K562 (cell line): ENCODE data around the gene MVP. TPM values are rescaled to one million over a fixed set of nuclear protein-coding genes. Genes with fewer than 3 reads are reported as not detected.

Experiments
- DIDO1 ChIP-seq: fragments of 450-650 bp; IDR thresholded peaks from 2 replicates; pipeline ENCODE4 v1.6.1; 2016; ENCODE audit warnings: low read depth, missing biosample characterization, missing genetic modification characterization
- E4F1 ChIP-seq: fragments of 250-450 bp; sonication (Bioruptor Pico); IDR thresholded peaks from 2 replicates; pipeline ENCODE4 v1.5.0; 2021; ENCODE audit warnings: mild to moderate bottlenecking, borderline replicate concordance
- FOS ChIP-seq: IDR thresholded peaks from 3 replicates; pipeline ENCODE4 v1.6.1; 2011; ENCODE audit not compliant: insufficient read length; ENCODE audit errors: extremely low read depth
- KDM2B ChIP-seq: fragments of 250-450 bp; sonication (Bioruptor Pico); IDR thresholded peaks from 2 replicates; pipeline ENCODE4 v1.8.0; 2021; ENCODE audit warnings: mild to moderate bottlenecking, moderate library complexity
- POLR2H ChIP-seq: IDR thresholded peaks from 2 replicates; pipeline ENCODE4 v1.6.1; 2016; ENCODE audit warnings: missing genetic modification characterization, low read depth, mild to moderate bottlenecking, control low read depth, missing compliant biosample characterization, moderate library complexity
- SMAD3 ChIP-seq: fragments of 450-650 bp; formaldehyde crosslinking; conservative IDR thresholded peaks from 2 replicates; pipeline ENCODE4 v1.4.0; 2020; ENCODE audit warnings: mild to moderate bottlenecking
- SMARCE1 ChIP-seq: fragments of 450-650 bp; IDR thresholded peaks from 2 replicates; pipeline ENCODE4 v1.7.1; 2016; ENCODE audit warnings: mild to moderate bottlenecking
- ZNF41 ChIP-seq: fragments of 250-450 bp; sonication (Bioruptor Pico); conservative IDR thresholded peaks from 2 replicates; pipeline ENCODE4 v1.4.0; 2020; ENCODE audit warnings: mild to moderate bottlenecking
- ZNF512 ChIP-seq: IDR thresholded peaks from 2 replicates; pipeline ENCODE4 v1.6.1; 2016; ENCODE audit warnings: missing genetic modification characterization, missing compliant biosample characterization
- polyA plus RNA-seq, 8 experiments: library from polyadenylated mRNA; depleted of rRNA in 4 of 8; stranded (reverse) in 5 of 8; unstranded in 3 of 8; fragments of >200 nt; fragmentation: Nextera tagmentation in 2 of 8; fragmentation: Illumina TruSeq in 1 of 8; extraction: Ambion mirVana in 2 of 8; extraction: Trizol in 1 of 8; gene quantifications; 2 replicates each; pipeline versions ENCODE4 v1.2.1 to v1.2.3, GENCODE V29; 2011 to 2014; ENCODE audit warnings: inconsistent platforms in 1 of 8, missing spikeins in 1 of 8
- total RNA-seq, 7 experiments: library from RNA; depleted of rRNA in 6 of 7; stranded (reverse); fragments of >200 nt in 6 of 7; fragmentation: Illumina TruSeq in 2 of 7; extraction: Trizol in 2 of 7; gene quantifications; 2 replicates each; pipeline versions ENCODE4 v1.2.1 to v1.2.3, GENCODE V29; 2011 to 2021; ENCODE audit warnings: low replicate concordance in 1 of 7
- TF ChIP-seq, protein P1 (sequence below): fragments of 250-450 bp; sonication (Bioruptor Pico); IDR thresholded peaks from 2 replicates; pipeline ENCODE4 v1.8.0; 2021; ENCODE audit warnings: borderline replicate concordance, mild to moderate bottlenecking, moderate library complexity; ENCODE audit not compliant: poor library complexity, severe bottlenecking
- TF ChIP-seq, protein P2 (sequence below): sonication (generic); formaldehyde crosslinking; IDR thresholded peaks from 2 replicates; pipeline ENCODE4 v1.8.0; 2022; ENCODE audit warnings: mild to moderate bottlenecking, missing genetic modification reagents
- TF ChIP-seq, protein P3 (sequence below): fragments of 250-450 bp; sonication (Bioruptor Pico); IDR thresholded peaks from 2 replicates; pipeline ENCODE4 v1.4.0; 2020; ENCODE audit warnings: mild to moderate bottlenecking

Gene MVP
- total and polyA plus RNA-seq, 9 of the 15 experiments (the other 6 are each of a cell fraction or from before 2014, with no cell fraction given): 0.39 to 1.9 (median 0.76) TPM; not detected in 2

- peak; percentile 68 for TF ChIP-seq SMARCE1
- TF ChIP-seq KDM2B (CRISPR knock-in tag): peak; percentile 81
- TF ChIP-seq POLR2H (tag): peak; percentile 69
- TF ChIP-seq, protein P1, sequence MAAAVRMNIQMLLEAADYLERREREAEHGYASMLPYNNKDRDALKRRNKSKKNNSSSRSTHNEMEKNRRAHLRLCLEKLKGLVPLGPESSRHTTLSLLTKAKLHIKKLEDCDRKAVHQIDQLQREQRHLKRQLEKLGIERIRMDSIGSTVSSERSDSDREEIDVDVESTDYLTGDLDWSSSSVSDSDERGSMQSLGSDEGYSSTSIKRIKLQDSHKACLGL (CRISPR knock-in tag): no peak
- TF ChIP-seq, protein P2, sequence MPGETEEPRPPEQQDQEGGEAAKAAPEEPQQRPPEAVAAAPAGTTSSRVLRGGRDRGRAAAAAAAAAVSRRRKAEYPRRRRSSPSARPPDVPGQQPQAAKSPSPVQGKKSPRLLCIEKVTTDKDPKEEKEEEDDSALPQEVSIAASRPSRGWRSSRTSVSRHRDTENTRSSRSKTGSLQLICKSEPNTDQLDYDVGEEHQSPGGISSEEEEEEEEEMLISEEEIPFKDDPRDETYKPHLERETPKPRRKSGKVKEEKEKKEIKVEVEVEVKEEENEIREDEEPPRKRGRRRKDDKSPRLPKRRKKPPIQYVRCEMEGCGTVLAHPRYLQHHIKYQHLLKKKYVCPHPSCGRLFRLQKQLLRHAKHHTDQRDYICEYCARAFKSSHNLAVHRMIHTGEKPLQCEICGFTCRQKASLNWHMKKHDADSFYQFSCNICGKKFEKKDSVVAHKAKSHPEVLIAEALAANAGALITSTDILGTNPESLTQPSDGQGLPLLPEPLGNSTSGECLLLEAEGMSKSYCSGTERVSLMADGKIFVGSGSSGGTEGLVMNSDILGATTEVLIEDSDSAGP: peak; percentile 58; the same call in 1 of the 2 replicates
- TF ChIP-seq, protein P3, sequence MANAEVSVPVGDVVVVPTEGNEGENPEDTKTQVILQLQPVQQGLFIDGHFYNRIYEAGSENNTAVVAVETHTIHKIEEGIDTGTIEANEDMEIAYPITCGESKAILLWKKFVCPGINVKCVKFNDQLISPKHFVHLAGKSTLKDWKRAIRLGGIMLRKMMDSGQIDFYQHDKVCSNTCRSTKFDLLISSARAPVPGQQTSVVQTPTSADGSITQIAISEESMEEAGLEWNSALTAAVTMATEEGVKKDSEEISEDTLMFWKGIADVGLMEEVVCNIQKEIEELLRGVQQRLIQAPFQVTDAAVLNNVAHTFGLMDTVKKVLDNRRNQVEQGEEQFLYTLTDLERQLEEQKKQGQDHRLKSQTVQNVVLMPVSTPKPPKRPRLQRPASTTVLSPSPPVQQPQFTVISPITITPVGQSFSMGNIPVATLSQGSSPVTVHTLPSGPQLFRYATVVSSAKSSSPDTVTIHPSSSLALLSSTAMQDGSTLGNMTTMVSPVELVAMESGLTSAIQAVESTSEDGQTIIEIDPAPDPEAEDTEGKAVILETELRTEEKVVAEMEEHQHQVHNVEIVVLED: peak; percentile 91
- TF ChIP-seq SMAD3 (CRISPR knock-in tag): 0 out of 2 replicates have a peak, but pooled peaks have one; percentile 29
- no peak for TF ChIP-seq ZNF512
- no peak for TF ChIP-seq E4F1 (CRISPR knock-in tag)
- TF ChIP-seq FOS: peak; percentile 76
- peak; percentile 71; the same call in 1 of the 2 replicates for TF ChIP-seq DIDO1 (tag)
- TF ChIP-seq ZNF41 (CRISPR knock-in tag): peak; percentile 61; the same call in 1 of the 2 replicates
Observed at GRCh38 chr16:29790183-29790948, 29.9 kb upstream of the MVP start, which contains the start of gene KIF22 (continued).
